Measurements from ENCODE around the gene AMPD2.

AMPD2 gene

DNA sequence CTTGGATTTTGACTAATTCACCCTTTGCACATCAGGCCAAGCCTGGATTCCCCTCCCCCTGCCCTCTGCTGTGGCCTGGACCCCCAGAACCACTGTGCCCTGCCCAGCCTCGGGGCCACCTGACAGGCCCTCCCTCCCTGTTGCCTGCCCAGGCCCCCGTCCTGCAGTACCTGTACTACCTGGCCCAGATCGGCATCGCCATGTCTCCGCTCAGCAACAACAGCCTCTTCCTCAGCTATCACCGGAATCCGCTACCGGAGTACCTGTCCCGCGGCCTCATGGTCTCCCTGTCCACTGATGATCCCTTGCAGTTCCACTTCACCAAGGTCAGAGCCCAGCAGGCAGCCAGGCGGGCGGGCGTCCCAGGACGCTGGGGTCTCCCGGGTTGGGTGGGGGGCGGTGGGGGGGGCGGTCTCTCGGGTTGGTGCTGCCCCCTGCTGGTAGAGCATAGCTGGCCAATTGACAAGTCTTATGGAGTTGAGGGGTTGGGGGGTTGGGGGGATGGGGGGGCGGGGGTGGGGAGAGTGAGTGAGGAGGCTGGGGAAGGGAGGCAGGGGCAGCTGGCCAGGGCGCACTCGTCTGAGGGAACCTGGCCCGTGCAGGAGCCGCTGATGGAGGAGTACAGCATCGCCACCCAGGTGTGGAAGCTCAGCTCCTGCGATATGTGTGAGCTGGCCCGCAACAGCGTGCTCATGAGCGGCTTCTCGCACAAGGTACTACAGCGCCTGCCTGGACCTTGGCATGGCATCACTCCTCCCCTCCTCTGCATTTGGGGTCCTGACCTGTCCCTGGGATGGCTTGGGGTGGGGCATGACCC, 10.7 kb downstream of the AMPD2 start:
- DNase-seq (ENCODE audit: low read depth in 1 of 2, low spot score in 1 of 2) = no peak

GRCh38 chr1:109630898-109631512, 11.4 kb downstream of the AMPD2 start:
- no peak for DNase-seq (ENCODE audit: low read depth in 1 of 2, low spot score in 1 of 2)

DNA sequence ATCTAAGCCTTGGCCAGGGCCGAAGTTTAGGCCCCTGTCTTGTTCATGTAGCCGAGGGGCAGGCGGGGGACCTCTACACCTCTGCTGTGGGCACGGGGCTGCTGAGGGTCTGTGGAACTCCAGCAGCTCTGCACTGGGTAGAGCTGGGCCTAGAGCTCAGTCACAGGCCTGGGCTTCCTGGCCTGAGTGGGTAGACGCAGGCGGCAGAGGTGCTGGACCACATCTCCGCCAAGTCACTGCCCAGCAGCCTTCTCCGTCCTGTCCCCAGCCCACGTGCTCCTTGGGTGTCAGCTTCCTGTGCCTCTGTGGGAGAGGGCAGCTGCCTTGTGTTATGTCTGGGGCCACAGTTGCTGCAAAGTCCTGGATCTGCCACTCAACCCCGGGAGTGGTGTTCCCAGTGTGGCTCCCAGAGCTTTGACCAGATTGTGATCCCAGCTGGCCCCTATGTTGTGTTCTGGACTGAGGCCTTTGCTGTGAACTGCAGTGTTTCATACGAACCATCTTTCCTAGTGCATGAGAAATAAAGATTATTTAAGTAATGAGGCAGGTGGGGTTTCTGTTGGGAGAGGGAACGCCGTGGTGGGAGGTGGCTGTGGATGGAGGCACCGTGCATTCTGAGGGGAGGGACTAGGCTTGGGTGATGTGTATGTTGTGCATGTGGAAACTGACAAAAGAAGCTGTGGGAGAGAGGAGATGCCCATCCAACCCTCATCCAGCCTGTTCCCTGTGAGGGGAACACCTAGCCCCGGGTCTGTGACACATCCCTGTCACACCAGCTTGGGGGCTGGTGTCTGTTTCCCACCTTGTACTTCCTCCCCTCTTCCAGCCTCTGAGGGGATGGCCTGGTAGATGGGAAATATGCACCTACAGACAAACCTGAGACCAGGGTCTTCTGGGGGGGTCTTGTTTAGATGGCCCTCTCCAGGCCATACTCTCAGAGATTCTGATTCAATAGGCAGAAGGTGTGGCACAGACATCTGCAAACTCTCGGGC, 12.2 kb downstream of the AMPD2 start:
- DNase-seq (ENCODE audit: low read depth in 1 of 2, low spot score in 1 of 2) = no peak

DNA sequence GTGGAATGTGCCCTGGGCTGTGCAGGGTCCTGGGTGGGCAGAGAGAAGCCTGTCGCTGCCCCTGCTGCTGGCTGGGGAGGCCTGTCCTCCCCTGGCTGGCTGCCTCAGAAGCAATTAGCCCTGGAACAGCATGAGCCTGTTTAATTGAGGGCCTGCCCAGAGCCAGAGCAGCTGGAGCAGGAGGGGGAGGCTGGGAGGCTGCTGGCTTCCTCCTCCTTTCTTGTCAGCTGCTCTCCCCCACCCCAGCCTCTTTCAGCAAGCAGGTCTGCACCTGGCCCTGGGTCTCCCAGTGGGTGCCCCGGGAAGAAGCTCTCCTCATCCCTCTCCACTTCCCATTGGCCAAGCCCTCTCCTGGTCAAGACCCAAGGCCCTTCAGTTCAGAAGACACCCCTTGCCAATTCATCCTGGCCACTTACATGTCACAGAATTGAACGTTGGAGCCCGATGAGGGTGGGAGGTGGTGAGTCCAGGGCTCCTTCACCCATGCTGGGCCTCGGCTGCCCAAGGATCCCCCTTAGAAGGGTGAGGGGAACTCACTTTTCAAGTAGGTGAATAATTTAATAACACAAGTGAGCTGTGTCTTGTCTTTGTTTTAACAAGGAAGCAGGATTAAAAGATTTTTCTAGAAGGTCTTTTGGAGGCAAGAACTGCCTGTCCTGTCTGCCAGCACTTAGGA, 13.2 kb downstream of the AMPD2 start:
- no peak for DNase-seq (ENCODE audit: low read depth in 1 of 2, low spot score in 1 of 2)

- no peak for DNase-seq (ENCODE audit: low read depth in 1 of 2, low spot score in 1 of 2)
Observed at GRCh38 chr1:109634292-109634691, 14.7 kb downstream of the AMPD2 start.

GRCh38 chr1:109634771-109635750, 15.4 kb downstream of the AMPD2 start:
- DNase-seq (ENCODE audit: low read depth in 1 of 2, low spot score in 1 of 2) = no peak

- DNase-seq (ENCODE audit: low read depth in 1 of 2, low spot score in 1 of 2) = no peak
Observed at GRCh38 chr1:109635862-109636200, 16.2 kb downstream of the AMPD2 start.

DNA sequence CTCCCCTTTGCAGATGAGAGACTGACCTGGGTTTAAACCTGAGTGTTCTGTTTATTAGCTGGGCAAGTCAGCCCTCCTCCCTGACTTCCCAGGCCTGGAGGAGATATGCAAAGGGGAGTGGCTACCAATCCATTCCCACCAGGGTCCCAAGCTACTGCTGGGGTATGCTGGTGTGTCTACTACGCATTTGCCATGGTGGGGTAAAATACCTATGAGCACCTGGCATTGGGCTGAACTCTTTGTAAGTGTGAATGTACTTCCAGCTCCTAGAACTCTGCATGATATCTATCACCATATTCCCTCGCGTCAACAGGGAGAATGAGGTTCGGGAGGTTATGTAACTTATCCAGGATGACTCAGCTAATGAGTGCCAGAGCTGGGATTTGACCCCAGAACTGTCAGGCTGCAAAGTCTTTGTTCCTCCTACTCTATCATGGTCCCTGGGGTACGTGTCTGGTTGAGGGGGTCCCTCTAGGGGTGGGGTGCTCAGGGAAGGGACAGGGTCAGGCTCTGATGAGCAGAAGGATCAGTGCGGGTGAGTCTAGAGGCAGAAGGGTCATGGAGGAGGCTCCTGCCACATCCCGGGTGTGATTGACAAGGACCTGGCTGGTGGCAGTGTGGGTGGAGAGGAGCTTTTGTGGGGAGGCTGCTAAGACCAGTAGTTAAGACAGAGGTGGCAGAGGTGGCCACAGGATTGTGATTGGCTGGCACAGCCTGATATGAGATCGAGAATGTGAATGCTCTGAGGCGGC, 16.7 kb downstream of the AMPD2 start:
- no peak for DNase-seq (ENCODE audit: low read depth in 1 of 2, low spot score in 1 of 2)

DNA sequence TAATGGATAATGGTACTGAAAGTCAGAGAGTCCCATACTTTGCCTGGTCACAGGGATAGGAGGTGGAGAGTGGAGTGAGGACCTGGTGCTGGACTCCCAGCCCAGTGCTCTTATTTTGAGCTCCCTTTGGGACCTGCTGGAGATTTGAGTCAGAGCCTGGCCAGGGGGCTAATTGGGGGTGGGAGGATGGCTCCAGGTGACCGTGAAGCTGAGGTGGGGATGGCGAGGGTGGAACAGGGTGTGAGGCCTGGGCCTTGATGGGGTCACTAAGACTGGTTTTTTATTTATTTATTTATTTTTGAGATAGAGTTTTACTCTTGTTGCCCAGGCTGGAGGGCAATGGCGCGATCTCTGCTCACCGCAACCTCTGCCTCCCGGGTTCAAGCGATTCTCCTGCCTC, 17.8 kb downstream of the AMPD2 start:
- DNase-seq (ENCODE audit: low read depth in 1 of 2, low spot score in 1 of 2) = no peak

DNA sequence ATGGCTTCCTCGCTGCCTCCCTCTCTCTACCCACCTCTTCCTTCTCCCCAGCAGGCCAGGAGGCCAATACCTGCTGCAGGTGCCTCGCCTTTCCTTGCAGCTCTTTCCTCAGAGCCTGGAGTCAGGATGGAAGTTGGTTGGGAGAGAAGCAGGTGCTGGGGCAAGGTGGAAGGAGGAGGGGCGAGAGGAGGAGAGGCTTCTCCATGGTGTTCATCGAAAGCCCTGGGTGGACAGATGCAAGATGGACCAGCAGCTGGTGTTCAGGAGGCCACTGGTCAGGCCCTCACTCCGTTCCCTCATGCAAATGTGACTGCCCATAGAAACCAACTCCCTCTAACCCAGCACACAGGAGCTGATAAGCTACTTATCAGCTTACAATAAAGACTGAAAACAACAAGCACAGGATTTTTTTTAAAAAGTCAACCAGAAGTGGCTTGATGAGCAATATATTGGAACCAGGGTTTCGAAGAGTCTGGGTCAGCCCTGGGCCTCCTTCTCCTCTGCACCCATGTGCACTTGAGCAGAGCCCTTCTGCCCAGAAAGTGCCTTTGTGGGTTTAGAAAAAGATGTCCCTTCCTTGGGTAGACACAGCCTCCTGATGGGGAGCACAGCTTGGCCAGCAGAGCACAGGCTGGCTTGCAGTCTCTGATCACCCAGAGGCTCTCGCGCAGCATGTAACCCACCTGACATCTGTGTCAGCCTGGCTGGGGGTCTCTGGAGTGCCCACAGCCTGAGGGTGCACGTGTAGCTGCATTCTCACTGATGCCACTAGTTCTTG, 19.6 kb downstream of the AMPD2 start:
- DNase-seq (ENCODE audit: low read depth in 1 of 2, low spot score in 1 of 2) = no peak

- DNase-seq (ENCODE audit: low read depth in 1 of 2, low spot score in 1 of 2) = no peak
Observed at GRCh38 chr1:109639841-109640184, 20.2 kb downstream of the AMPD2 start.

DNA sequence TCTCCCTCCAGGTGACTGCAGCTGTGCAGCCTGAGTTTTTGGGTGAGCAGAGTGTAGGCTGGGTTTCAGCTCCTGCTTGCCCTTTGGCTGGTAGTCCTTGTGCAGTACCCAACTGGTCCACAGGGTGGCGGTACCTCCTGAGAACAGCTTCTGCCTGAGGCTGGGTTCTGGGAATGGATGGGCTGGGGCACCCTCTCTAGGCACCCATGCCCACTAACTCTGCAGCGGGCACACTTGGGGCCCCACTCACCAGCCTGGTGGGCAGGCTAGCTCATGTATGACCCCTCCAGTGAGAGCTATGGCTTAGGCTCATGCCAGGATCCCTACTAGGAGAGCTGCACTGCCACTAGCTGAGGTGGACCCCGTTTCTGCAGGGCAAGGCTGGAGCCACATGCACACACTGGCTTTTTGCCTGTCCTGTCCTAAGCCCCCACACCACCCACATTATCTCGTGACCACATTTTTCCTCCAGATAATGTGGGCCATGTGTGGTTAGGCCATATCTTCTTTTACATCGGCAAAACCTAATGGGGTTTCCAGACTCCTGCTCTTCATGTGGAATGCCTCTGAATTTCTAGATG, 20.7 kb downstream of the AMPD2 start:
- DNase-seq (ENCODE audit: low read depth in 1 of 2, low spot score in 1 of 2) = peak; percentile 78 to 95

- no peak for DNase-seq (ENCODE audit: low read depth in 1 of 2, low spot score in 1 of 2)
Observed at GRCh38 chr1:109641078-109641740, 21.6 kb downstream of the AMPD2 start.

DNA sequence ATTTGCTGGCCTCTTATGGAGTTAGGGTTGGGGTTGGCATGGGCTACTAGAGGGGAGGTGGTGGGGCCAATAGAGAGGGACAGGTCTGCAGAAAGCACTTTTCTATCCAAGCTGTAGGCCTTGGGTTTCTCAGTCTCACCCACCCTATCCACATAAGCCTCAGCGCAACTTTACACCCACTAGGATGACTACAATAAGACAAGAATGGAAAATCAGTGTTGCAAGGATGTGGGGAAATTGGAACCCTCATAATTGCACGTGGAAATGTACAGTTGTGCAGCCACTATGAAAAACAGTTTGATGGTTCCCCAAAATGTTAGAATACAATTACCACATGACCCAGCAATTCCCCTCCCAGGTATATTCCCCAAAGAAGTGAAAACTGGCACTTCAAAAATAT, 22.2 kb downstream of the AMPD2 start:
- DNase-seq (ENCODE audit: low read depth in 1 of 2, low spot score in 1 of 2) = no peak

- no peak for DNase-seq (ENCODE audit: low read depth in 1 of 2, low spot score in 1 of 2)
Observed at GRCh38 chr1:109642626-109643025, 23.0 kb downstream of the AMPD2 start.

DNA sequence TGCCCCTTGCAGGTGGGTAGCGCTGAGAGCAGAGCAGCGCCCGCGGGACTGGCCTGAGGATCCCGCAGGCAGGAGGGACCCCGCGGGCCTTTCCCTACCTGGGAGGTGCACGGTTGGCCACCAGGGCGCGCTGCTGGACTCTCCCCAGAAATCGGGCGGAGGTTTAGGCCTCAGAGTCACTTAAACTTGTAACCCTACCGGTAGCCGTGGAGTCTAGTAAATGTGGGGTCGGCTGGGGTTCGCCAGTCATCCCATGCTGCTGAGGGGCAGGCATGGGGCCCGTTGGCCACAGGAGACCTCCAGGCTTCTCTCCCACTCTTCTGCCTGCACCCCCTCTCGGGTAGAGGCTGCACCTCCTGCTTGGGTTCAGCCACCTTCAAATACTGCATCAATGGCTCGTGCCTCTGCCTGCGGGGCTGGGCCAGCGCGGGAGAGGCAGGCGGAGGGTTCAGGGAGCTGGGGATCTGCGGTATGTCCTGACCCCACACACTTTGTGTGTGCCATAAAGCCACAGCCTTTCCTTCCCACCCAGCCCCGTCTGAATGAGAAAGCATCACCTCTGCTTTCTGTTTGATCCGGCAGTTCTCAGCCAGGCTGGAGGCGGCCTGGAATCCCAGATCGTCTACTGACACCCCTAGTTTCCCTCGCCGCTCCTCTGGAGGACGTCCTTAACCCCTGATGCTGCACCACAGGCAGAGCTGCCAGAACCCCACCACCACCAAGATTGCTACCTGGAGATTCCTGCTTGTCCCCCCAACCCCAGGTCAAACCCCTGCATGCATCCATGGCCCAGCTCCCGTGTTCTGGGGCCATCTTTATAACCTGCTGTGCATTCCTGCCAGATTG, 24.0 kb downstream of the AMPD2 start:
- DNase-seq (ENCODE audit: low read depth in 1 of 2, low spot score in 1 of 2) = peak; percentile 79 to 88

- no peak for DNase-seq (ENCODE audit: low read depth in 1 of 2, low spot score in 1 of 2)
Observed at GRCh38 chr1:109644670-109645069, 25.0 kb downstream of the AMPD2 start.

Measured in activated T-helper 1 cell treated with anti-CD3 and anti-CD28 coated beads, Interleukin-2, amount 50 U/mL, for 16 hours (primary cell).